ENCODE measurements around the gene ZDHHC11B.
"Not testable (repeated sequence)": the region's sequence is repeated elsewhere in the genome, so short reads cannot be mapped to it uniquely, and the experiment has no call there.

DNA sequence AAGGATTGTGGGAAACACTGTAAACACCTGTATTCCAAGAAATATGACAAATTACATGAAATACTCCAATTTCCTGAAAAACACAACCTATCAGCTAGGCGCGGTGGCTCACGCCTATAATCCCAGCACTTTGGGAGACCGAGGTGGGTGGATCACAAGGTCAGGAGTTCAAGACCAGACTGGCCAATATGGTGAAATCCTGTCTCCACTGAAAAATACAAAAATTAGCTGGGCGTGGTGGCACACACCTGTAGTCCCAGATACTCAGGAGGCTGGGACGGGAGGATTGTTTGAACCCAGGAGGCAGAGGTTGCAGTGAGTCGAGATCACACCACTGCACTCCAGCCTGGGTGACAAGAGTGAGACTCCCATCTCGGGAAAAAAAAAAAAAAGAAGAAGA lies 21.5 kb downstream of the ZDHHC11B start:
- TF ChIP-seq, protein P1, sequence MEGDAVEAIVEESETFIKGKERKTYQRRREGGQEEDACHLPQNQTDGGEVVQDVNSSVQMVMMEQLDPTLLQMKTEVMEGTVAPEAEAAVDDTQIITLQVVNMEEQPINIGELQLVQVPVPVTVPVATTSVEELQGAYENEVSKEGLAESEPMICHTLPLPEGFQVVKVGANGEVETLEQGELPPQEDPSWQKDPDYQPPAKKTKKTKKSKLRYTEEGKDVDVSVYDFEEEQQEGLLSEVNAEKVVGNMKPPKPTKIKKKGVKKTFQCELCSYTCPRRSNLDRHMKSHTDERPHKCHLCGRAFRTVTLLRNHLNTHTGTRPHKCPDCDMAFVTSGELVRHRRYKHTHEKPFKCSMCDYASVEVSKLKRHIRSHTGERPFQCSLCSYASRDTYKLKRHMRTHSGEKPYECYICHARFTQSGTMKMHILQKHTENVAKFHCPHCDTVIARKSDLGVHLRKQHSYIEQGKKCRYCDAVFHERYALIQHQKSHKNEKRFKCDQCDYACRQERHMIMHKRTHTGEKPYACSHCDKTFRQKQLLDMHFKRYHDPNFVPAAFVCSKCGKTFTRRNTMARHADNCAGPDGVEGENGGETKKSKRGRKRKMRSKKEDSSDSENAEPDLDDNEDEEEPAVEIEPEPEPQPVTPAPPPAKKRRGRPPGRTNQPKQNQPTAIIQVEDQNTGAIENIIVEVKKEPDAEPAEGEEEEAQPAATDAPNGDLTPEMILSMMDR (IDR thresholded peaks at IDR 0.05), result not testable (repeated sequence)
- not testable (repeated sequence) for TF ChIP-seq POLR2A (IDR thresholded peaks at IDR 0.05)

Data from tibial nerve (tissue), 3 donors.